ENCODE results near the gene IFIH1. TPM values are rescaled to one million over a fixed set of nuclear protein-coding genes. Genes with fewer than 3 reads are reported as not detected.

IFIH1 gene
- total and polyA plus RNA-seq, 12 donors: 3.5 to 22.1 (median 6.1) TPM

GRCh38 chr2:162330881-162331280, 12.4 kb upstream of the IFIH1 start:
- Histone ChIP-seq H3K4me1 (peaks cover 0 to 7% (median 0%) of the 10 kb centered on the region in 9 donors), H3K4me3 (no peak overlapping the region), H3K27ac (no peak overlapping the region), H3K9me3 (no peaks in the 10 kb centered on the region), H3K27me3 (no peaks in the 10 kb centered on the region), H3K36me3 (no peaks in the 10 kb centered on the region)
- TF ChIP-seq CTCF (IDR thresholded peaks at IDR 0.05): no peak
- intact Hi-C loops (cut with DNase I): no loop called here
- WGBS, 2 donors: 97 to 100% methylated on average over 1 of the region's 1 CpG
- no peak for DNase-seq
- ATAC-seq: no peak

- no peak overlapping the region for H3K27ac ChIP-seq
- no peaks in the 10 kb centered on the region for H3K36me3 ChIP-seq
- H3K9me3 ChIP-seq: no peaks in the 10 kb centered on the region
- ATAC-seq (no peak), DNase-seq (no peak)
- intact Hi-C loops (cut with DNase I): no loop called here
- WGBS, 2 donors: 82 to 91% methylated on average over 12 of the region's 12 CpGs
- no peak overlapping the region for H3K4me3 ChIP-seq
- peaks cover 0 to 7% (median 0%) of the 10 kb centered on the region in 9 donors for H3K4me1 ChIP-seq
- no peak for TF ChIP-seq CTCF (IDR thresholded peaks at IDR 0.05)
- H3K27me3 ChIP-seq: no peaks in the 10 kb centered on the region
Measured at GRCh38 chr2:162328424-162329157, 10.1 kb upstream of the IFIH1 start.

GRCh38 chr2:162327806-162328205, 9.3 kb upstream of the IFIH1 start:
- 97% methylated on average over 15 of the region's 15 CpGs for WGBS, 2 donors
- intact Hi-C loops (cut with DNase I): no loop called here
- H3K27me3 ChIP-seq: no peaks in the 10 kb centered on the region
- DNase-seq (no peak), ATAC-seq (no peak)
- no peak for TF ChIP-seq CTCF (IDR thresholded peaks at IDR 0.05)
- H3K36me3 ChIP-seq: no peaks in the 10 kb centered on the region
- H3K4me1 ChIP-seq: peaks cover 0 to 7% (median 0%) of the 10 kb centered on the region in 9 donors
- H3K4me3 ChIP-seq: no peak overlapping the region
- no peak overlapping the region for H3K27ac ChIP-seq
- H3K9me3 ChIP-seq: no peaks in the 10 kb centered on the region

GRCh38 chr2:162327134-162327769, 8.8 kb upstream of the IFIH1 start:
- WGBS, 2 donors: 58 to 64% methylated on average over 5 of the region's 5 CpGs
- Histone ChIP-seq H3K36me3 (no peaks in the 10 kb centered on the region), H3K27ac (no peak overlapping the region), H3K4me1 (peaks cover 0 to 7% (median 0%) of the 10 kb centered on the region in 9 donors), H3K9me3 (no peaks in the 10 kb centered on the region), H3K4me3 (no peak overlapping the region), H3K27me3 (no peaks in the 10 kb centered on the region)
- intact Hi-C loops (cut with DNase I): no loop called here
- ATAC-seq: no peak
- peak in 8 of 9 donors; percentile 10 to 55 (median 45) for TF ChIP-seq CTCF (IDR thresholded peaks at IDR 0.05)
- DNase-seq: no peak

Data from heart right ventricle (tissue), 16 donors.